AG09319 (cell line): ENCODE measurements around the gene PTPRC.

Experiments
- DNase-seq: peaks from one replicate; pipeline ENCODE4 v3.0.0-alpha.2; 2010; ENCODE audit warnings: low read depth; ENCODE audit errors: extremely low read depth
- TF ChIP-seq, protein P1 (sequence below): IDR thresholded peaks from 2 replicates; pipeline ENCODE4 v1.5.1; 2011; ENCODE audit warnings: low read depth, mild to moderate bottlenecking, inconsistent platforms, low read length, moderate library complexity

PTPRC gene

DNA sequence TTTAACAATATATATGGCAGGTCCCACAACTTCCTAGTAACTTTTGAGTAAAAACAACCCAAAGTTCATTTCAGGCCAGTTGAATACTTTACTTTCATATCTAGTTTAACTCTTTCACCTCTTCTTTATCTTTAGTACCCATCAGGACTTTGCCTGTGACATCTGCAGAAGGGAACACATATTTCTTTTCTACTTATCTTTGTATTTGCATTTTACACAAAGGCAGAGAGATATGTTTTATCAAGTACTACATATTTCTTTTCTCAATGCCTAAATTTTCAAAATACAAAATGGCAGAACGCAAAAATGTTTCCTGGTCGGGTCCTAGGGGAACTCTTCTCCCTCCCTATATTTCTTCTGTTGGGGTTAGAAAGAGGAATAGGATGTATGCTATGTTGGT, 6.8 kb upstream of the PTPRC start:
- TF ChIP-seq, protein P1, sequence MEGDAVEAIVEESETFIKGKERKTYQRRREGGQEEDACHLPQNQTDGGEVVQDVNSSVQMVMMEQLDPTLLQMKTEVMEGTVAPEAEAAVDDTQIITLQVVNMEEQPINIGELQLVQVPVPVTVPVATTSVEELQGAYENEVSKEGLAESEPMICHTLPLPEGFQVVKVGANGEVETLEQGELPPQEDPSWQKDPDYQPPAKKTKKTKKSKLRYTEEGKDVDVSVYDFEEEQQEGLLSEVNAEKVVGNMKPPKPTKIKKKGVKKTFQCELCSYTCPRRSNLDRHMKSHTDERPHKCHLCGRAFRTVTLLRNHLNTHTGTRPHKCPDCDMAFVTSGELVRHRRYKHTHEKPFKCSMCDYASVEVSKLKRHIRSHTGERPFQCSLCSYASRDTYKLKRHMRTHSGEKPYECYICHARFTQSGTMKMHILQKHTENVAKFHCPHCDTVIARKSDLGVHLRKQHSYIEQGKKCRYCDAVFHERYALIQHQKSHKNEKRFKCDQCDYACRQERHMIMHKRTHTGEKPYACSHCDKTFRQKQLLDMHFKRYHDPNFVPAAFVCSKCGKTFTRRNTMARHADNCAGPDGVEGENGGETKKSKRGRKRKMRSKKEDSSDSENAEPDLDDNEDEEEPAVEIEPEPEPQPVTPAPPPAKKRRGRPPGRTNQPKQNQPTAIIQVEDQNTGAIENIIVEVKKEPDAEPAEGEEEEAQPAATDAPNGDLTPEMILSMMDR = no peak
- no peak for DNase-seq

- TF ChIP-seq, protein P1 = no peak
- DNase-seq = no peak
These were observed 5.1 kb upstream of the PTPRC start for GRCh38 chr1:198633675-198634121.

- TF ChIP-seq, protein P1 = no peak
- no peak for DNase-seq
These were observed 2.9 kb upstream of the PTPRC start for GRCh38 chr1:198635964-198636363.

- no peak for DNase-seq
- TF ChIP-seq, protein P1 = no peak
These were observed 2.4 kb upstream of the PTPRC start for GRCh38 chr1:198636391-198636790.

GRCh38 chr1:198637157-198637556, 1.7 kb upstream of the PTPRC start:
- DNase-seq = no peak
- TF ChIP-seq, protein P1 = no peak

DNA sequence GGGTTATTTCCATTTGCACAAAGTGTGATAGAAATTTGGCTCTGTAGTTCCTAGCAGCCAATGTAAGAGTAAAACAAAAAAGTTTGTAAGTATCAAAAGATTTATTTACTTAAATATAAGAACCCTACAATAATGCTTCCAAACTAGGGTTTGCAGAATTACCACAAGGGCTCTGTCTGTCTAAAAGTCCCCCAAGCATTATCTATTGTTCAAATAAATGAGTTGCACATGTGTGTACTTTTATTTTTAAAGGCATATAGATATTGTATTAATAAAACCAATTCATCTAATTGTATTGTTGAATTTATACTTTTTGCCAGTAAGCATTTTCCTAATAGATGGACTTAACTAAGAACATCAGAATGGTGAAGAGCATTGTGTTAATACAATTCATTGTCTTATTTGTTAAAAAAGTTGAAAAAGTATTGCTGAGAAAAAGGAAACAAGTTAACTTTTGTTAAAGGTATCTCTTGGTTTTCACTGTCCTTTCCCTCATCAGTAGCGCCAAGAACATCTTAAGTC, 863 bp upstream of the PTPRC start:
- TF ChIP-seq, protein P1 = no peak
- DNase-seq = no peak

DNA sequence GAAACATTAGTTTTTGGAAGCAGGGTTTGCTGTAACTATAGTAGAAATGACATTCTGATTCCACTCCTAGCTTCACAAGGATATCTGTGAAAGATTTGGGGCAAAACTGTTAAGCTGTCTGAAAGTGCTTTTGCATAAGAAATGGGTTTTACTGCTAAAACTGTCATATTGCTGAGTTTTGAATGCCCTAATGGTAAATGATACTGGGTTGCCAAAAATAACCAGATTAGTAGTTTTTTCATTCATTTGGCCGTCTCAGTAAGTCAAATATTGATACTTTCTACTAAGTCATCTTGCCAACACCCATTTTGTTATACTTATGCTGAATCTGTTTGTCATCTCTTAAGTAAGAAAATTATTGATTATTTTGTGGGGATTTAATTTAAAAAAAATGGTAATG, 399 bp upstream of the PTPRC start:
- TF ChIP-seq, protein P1 = no peak
- no peak for DNase-seq
